Dendritic cell treated with granulocyte-macrophage colony-stimulating factor and Interleukin-4, amounts not matched to agents 40 ng/mL and 50 ng/mL, for 4 days (primary cell): ENCODE results near the gene GSTA2.

Experiments
- H3K27ac Mint-ChIP-seq: one replicate; pipeline ENCODE4 v1.8.0; 2022; ENCODE audit warnings: mild to moderate bottlenecking, mixed read lengths
- H3K27me3 Mint-ChIP-seq: one replicate; pipeline ENCODE4 v1.8.0; 2022; ENCODE audit warnings: mild to moderate bottlenecking, mixed read lengths
- H3K36me3 Mint-ChIP-seq: one replicate; pipeline ENCODE4 v1.8.0; 2022; ENCODE audit warnings: low read depth, mixed read lengths
- H3K4me1 Mint-ChIP-seq: one replicate; pipeline ENCODE4 v1.8.0; 2022; ENCODE audit warnings: low read depth, mixed read lengths
- H3K4me3 Mint-ChIP-seq: one replicate; pipeline ENCODE4 v1.8.0; 2022; ENCODE audit warnings: mild to moderate bottlenecking, moderate library complexity, mixed read lengths
- H3K9me3 Mint-ChIP-seq: one replicate; pipeline ENCODE4 v1.8.0; 2022; ENCODE audit warnings: mixed read lengths
- intact Hi-C: fragments of 100-400 bp; cut with micrococcal nuclease; formaldehyde crosslinking; loops from one replicate; pipeline ENCODE4 v1.15.0; 2022

GSTA2 gene

GRCh38 chr6:52746213-52746612 is 17.1 kb downstream of the GSTA2 start:
- Mint-ChIP-seq H3K36me3 (no peaks in the 10 kb centered on the region), H3K4me3 (no peak overlapping the region), H3K4me1 (no peaks in the 10 kb centered on the region), H3K27ac (no peak overlapping the region), H3K9me3 (peaks cover 8% of the 10 kb centered on the region), H3K27me3 (peaks cover 7% of the 10 kb centered on the region)
- intact Hi-C loops, result no loop called here

- intact Hi-C loops, result no loop called here
- Mint-ChIP-seq H3K27ac (no peak overlapping the region), H3K9me3 (peaks cover 7% of the 10 kb centered on the region)
Observed at GRCh38 chr6:52745764-52746201, 17.5 kb downstream of the GSTA2 start.

GRCh38 chr6:52741872-52742271 is 21.4 kb downstream of the GSTA2 start:
- H3K27ac Mint-ChIP-seq, result no peak overlapping the region
- intact Hi-C loops, result no loop called here
- H3K27me3 Mint-ChIP-seq, result peaks cover 5% of the 10 kb centered on the region
- peaks cover 32% of the 10 kb centered on the region for H3K9me3 Mint-ChIP-seq
- H3K4me3 Mint-ChIP-seq, result no peak overlapping the region
- no peaks in the 10 kb centered on the region for H3K4me1 Mint-ChIP-seq
- H3K36me3 Mint-ChIP-seq, result no peaks in the 10 kb centered on the region

More at GRCh38 chr6:52745764-52746201, 17.5 kb downstream of the GSTA2 start:
- H3K36me3 Mint-ChIP-seq, result no peaks in the 10 kb centered on the region
- H3K4me3 Mint-ChIP-seq, result no peak overlapping the region
- H3K27me3 Mint-ChIP-seq, result peaks cover 5% of the 10 kb centered on the region
- H3K4me1 Mint-ChIP-seq, result no peaks in the 10 kb centered on the region

GRCh38 chr6:52739627-52740026 is 23.6 kb downstream of the GSTA2 start:
- Mint-ChIP-seq H3K4me1 (no peaks in the 10 kb centered on the region), H3K4me3 (no peak overlapping the region), H3K36me3 (no peaks in the 10 kb centered on the region), H3K9me3 (peaks cover 32% of the 10 kb centered on the region), H3K27ac (no peak overlapping the region), H3K27me3 (peaks cover 5% of the 10 kb centered on the region)
- intact Hi-C loops, result no loop called here

GRCh38 chr6:52739134-52739533 is 24.1 kb downstream of the GSTA2 start:
- Mint-ChIP-seq H3K27ac (no peak overlapping the region), H3K4me3 (no peak overlapping the region), H3K9me3 (peaks cover 32% of the 10 kb centered on the region), H3K36me3 (no peaks in the 10 kb centered on the region), H3K27me3 (peaks cover 3% of the 10 kb centered on the region), H3K4me1 (no peaks in the 10 kb centered on the region)
- intact Hi-C loops, result no loop called here

- Mint-ChIP-seq H3K4me3 (no peak overlapping the region), H3K27ac (no peak overlapping the region), H3K36me3 (no peaks in the 10 kb centered on the region), H3K9me3 (peaks cover 31% of the 10 kb centered on the region), H3K27me3 (peaks cover 2% of the 10 kb centered on the region), H3K4me1 (no peaks in the 10 kb centered on the region)
- intact Hi-C loops, result no loop called here
Observed at GRCh38 chr6:52736145-52736544, 27.1 kb downstream of the GSTA2 start.

- Mint-ChIP-seq H3K27ac (no peak overlapping the region), H3K4me3 (no peak overlapping the region), H3K36me3 (no peaks in the 10 kb centered on the region), H3K4me1 (no peaks in the 10 kb centered on the region), H3K27me3 (peaks cover 2% of the 10 kb centered on the region), H3K9me3 (peaks cover 21% of the 10 kb centered on the region)
- intact Hi-C loops, result no loop called here
Observed at GRCh38 chr6:52735071-52735470, 28.2 kb downstream of the GSTA2 start.

- intact Hi-C loops, result no loop called here
- H3K36me3 Mint-ChIP-seq, result no peaks in the 10 kb centered on the region
- H3K4me1 Mint-ChIP-seq, result no peaks in the 10 kb centered on the region
- H3K27ac Mint-ChIP-seq, result no peak overlapping the region
- H3K9me3 Mint-ChIP-seq, result peaks cover 14% of the 10 kb centered on the region
- peaks cover 2% of the 10 kb centered on the region for H3K27me3 Mint-ChIP-seq
- H3K4me3 Mint-ChIP-seq, result no peak overlapping the region
Observed at GRCh38 chr6:52734072-52734471, 29.2 kb downstream of the GSTA2 start.

- no peaks in the 10 kb centered on the region for H3K4me1 Mint-ChIP-seq
- no peak overlapping the region for H3K27ac Mint-ChIP-seq
- no peak overlapping the region for H3K4me3 Mint-ChIP-seq
- intact Hi-C loops, result no loop called here
- peaks cover 10% of the 10 kb centered on the region for H3K9me3 Mint-ChIP-seq
- H3K27me3 Mint-ChIP-seq, result peaks cover 2% of the 10 kb centered on the region
- H3K36me3 Mint-ChIP-seq, result no peaks in the 10 kb centered on the region
Observed at GRCh38 chr6:52733172-52733571, 30.1 kb downstream of the GSTA2 start.

GRCh38 chr6:52731719-52732118 is 31.6 kb downstream of the GSTA2 start:
- no peaks in the 10 kb centered on the region for H3K9me3 Mint-ChIP-seq
- no peaks in the 10 kb centered on the region for H3K36me3 Mint-ChIP-seq
- intact Hi-C loops, result no loop called here
- no peaks in the 10 kb centered on the region for H3K4me1 Mint-ChIP-seq
- H3K4me3 Mint-ChIP-seq, result no peak overlapping the region
- H3K27me3 Mint-ChIP-seq, result peaks cover 2% of the 10 kb centered on the region
- H3K27ac Mint-ChIP-seq, result no peak overlapping the region

- Mint-ChIP-seq H3K36me3 (no peaks in the 10 kb centered on the region), H3K4me1 (peaks cover 6% of the 10 kb centered on the region), H3K27me3 (peaks cover 6% of the 10 kb centered on the region), H3K9me3 (peaks cover 7% of the 10 kb centered on the region), H3K4me3 (no peak overlapping the region), H3K27ac (no peak overlapping the region)
- intact Hi-C loops, result no loop called here
Observed at GRCh38 chr6:52729576-52729975, 33.7 kb downstream of the GSTA2 start.

GRCh38 chr6:52728394-52728793 is 34.9 kb downstream of the GSTA2 start:
- peaks cover 13% of the 10 kb centered on the region for H3K4me1 Mint-ChIP-seq
- H3K27me3 Mint-ChIP-seq, result peaks cover 6% of the 10 kb centered on the region

GRCh38 chr6:52727908-52728307 is 35.4 kb downstream of the GSTA2 start:
- H3K27me3 Mint-ChIP-seq, result peaks cover 6% of the 10 kb centered on the region
- intact Hi-C loops, result no loop called here
- H3K27ac Mint-ChIP-seq, result no peak overlapping the region
- no peak overlapping the region for H3K4me3 Mint-ChIP-seq
- no peaks in the 10 kb centered on the region for H3K36me3 Mint-ChIP-seq
- H3K9me3 Mint-ChIP-seq, result peaks cover 8% of the 10 kb centered on the region
- peaks cover 13% of the 10 kb centered on the region for H3K4me1 Mint-ChIP-seq

More at GRCh38 chr6:52728394-52728793, 34.9 kb downstream of the GSTA2 start:
- H3K27ac Mint-ChIP-seq, result no peak overlapping the region
- H3K36me3 Mint-ChIP-seq, result no peaks in the 10 kb centered on the region
- peaks cover 8% of the 10 kb centered on the region for H3K9me3 Mint-ChIP-seq
- no peak overlapping the region for H3K4me3 Mint-ChIP-seq
- intact Hi-C loops, result no loop called here

- peaks cover 8% of the 10 kb centered on the region for H3K9me3 Mint-ChIP-seq
- H3K36me3 Mint-ChIP-seq, result no peaks in the 10 kb centered on the region
- peaks cover 5% of the 10 kb centered on the region for H3K27me3 Mint-ChIP-seq
- H3K4me1 Mint-ChIP-seq, result peaks cover 13% of the 10 kb centered on the region
- intact Hi-C loops, result no loop called here
- H3K4me3 Mint-ChIP-seq, result no peak overlapping the region
- H3K27ac Mint-ChIP-seq, result no peak overlapping the region
Observed at GRCh38 chr6:52726741-52727535, 36.3 kb downstream of the GSTA2 start.

GRCh38 chr6:52726193-52726542 is 37.1 kb downstream of the GSTA2 start:
- Mint-ChIP-seq H3K27ac (no peak overlapping the region), H3K27me3 (peaks cover 5% of the 10 kb centered on the region), H3K36me3 (no peaks in the 10 kb centered on the region), H3K4me3 (no peak overlapping the region), H3K9me3 (peaks cover 8% of the 10 kb centered on the region), H3K4me1 (peaks cover 13% of the 10 kb centered on the region)
- intact Hi-C loops, result no loop called here
